GM12878 (cell line): Measurements from ENCODE around the gene HERPUD1.

Experiments
- CHD1 ChIP-seq: IDR thresholded peaks from 2 replicates; pipeline ENCODE4 v1.6.1; 2012; ENCODE audit warnings: low read depth, low read length, improper control_type of control experiment
- CTCF ChIP-seq, 3 experiments: IDR thresholded peaks in 2 of 3; conservative IDR thresholded peaks in 1 of 3; 2 replicates each; pipeline ENCODE4 v1.5.1; 2011; ENCODE audit warnings: low read depth in 3 of 3, low read length in 3 of 3, mild to moderate bottlenecking in 3 of 3, control low read depth in 2 of 3, moderate library complexity in 2 of 3, inconsistent platforms in 1 of 3, mixed read lengths in 1 of 3; ENCODE audit not compliant: control insufficient read depth in 2 of 3, insufficient read depth in 1 of 3; ENCODE audit errors: extremely low read depth in 1 of 3
- ESRRA ChIP-seq: IDR thresholded peaks from 2 replicates; pipeline ENCODE4 v1.6.1; 2012; ENCODE audit warnings: mild to moderate bottlenecking, low read length, improper control_type of control experiment
- JUND ChIP-seq: IDR thresholded peaks from 2 replicates; pipeline ENCODE4 v1.6.1; 2012; ENCODE audit warnings: low read depth, mild to moderate bottlenecking, low read length, improper control_type of control experiment, moderate library complexity
- POLR2A ChIP-seq: IDR thresholded peaks from 2 replicates; pipeline ENCODE4 v1.6.1; 2011; ENCODE audit warnings: low read depth, mild to moderate bottlenecking, low read length
- RBBP5 ChIP-seq: fragments of 200-600 bp; sonication (generic); conservative IDR thresholded peaks from 2 replicates; pipeline ENCODE4 v1.6.1; 2016
- RCOR1 ChIP-seq: conservative IDR thresholded peaks from 2 replicates; pipeline ENCODE4 v1.6.1; 2012; ENCODE audit warnings: low read depth, low read length, improper control_type of control experiment
- SP1 ChIP-seq: IDR thresholded peaks from one replicate; pipeline ENCODE4 v1.6.1; 2011; ENCODE audit warnings: low read depth, low read length
- TBL1XR1 ChIP-seq: IDR thresholded peaks from 2 replicates; pipeline ENCODE4 v1.6.1; 2012; ENCODE audit warnings: low read depth, low read length, improper control_type of control experiment

DNA sequence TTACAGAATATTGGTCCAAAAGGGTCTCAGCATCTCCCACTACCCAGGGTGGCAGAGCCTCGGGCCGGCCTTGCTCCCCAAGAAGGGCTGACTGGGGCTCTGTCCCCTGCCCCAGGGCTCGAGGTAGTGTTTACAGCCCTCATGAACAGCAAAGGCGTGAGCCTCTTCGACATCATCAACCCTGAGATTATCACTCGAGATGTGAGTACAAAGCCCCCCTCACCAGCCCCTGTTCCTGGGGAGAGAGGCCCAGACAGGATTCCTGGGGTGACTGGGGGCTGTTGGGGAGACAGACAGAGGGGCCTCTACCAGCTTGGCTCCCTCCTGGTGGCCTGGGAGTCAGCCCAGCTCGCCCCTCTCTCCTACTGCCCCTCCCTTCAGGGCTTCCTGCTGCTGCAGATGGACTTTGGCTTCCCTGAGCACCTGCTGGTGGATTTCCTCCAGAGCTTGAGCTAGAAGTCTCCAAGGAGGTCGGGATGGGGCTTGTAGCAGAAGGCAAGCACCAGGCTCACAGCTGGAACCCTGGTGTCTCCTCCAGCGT, 51.3 kb downstream of the HERPUD1 start:
- TF ChIP-seq RCOR1 (no peak), CTCF (IDR thresholded peaks at IDR 0.05 in 2 of 3, conservative IDR thresholded peaks at IDR 0.05 in 1 of 3; ENCODE audit: control insufficient read depth in 2 of 3, extremely low read depth in 1 of 3, insufficient read depth in 1 of 3, low read depth in 3 of 3, low read length in 3 of 3) (no peak), TBL1XR1 (no peak), CHD1 (no peak), ESRRA (no peak), POLR2A (no peak), RBBP5 (no peak), SP1 (no peak), JUND (no peak)
